ENCODE results near the gene KRT33A.
A peak's percentile ranks its signal among the peaks of the same experiment; 100 is the strongest.

Gene KRT33A

GRCh38 chr17:41333098-41333497 lies 17.5 kb downstream of the KRT33A start:
- TF ChIP-seq POU2F2 (IDR thresholded peaks at IDR 0.05; ENCODE audit: low read depth, low read length) (no peak), TAF1 (IDR thresholded peaks at IDR 0.05; ENCODE audit: low read depth, low read length) (no peak), POLR2A (IDR thresholded peaks at IDR 0.05; ENCODE audit: low read depth, low read length) (no peak)
- FAIRE-seq (no peak), DNase-seq (ENCODE audit: insufficient read length, low spot score) (no peak)

- no peak for FAIRE-seq
- DNase-seq (ENCODE audit: insufficient read length, low spot score) = no peak
- no peak for TF ChIP-seq PAX5 (IDR thresholded peaks at IDR 0.05; ENCODE audit: insufficient read depth, low read length, severe bottlenecking)
Observed at GRCh38 chr17:41332239-41332638, 18.4 kb downstream of the KRT33A start.

- DNase-seq (ENCODE audit: insufficient read length, low spot score) = no peak
- FAIRE-seq = no peak
- TF ChIP-seq SPI1 (IDR thresholded peaks at IDR 0.05; ENCODE audit: low read depth, low read length) (no peak), POLR2A (IDR thresholded peaks at IDR 0.05; ENCODE audit: low read depth, low read length) (no peak), PAX5 (IDR thresholded peaks at IDR 0.05; ENCODE audit: insufficient read depth, low read length, severe bottlenecking) (no peak), POU2F2 (IDR thresholded peaks at IDR 0.05; ENCODE audit: low read depth, low read length) (no peak), POLR2AphosphoS5 (IDR thresholded peaks at IDR 0.05; ENCODE audit: low read depth, low read length) (no peak), TAF1 (IDR thresholded peaks at IDR 0.05; ENCODE audit: low read depth, low read length) (no peak)
Observed at GRCh38 chr17:41331606-41332005, 19.0 kb downstream of the KRT33A start.

- DNase-seq (ENCODE audit: insufficient read length, low spot score) (peak; percentile 28), FAIRE-seq (no peak)
- TF ChIP-seq POLR2AphosphoS5 (IDR thresholded peaks at IDR 0.05; ENCODE audit: low read depth, low read length) = no peak
- TF ChIP-seq POU2F2 (IDR thresholded peaks at IDR 0.05; ENCODE audit: low read depth, low read length) = no peak
- TF ChIP-seq SPI1 (IDR thresholded peaks at IDR 0.05; ENCODE audit: low read depth, low read length) = no peak
- no peak for TF ChIP-seq POLR2A (IDR thresholded peaks at IDR 0.05; ENCODE audit: low read depth, low read length)
- TF ChIP-seq PAX5 (IDR thresholded peaks at IDR 0.05; ENCODE audit: insufficient read depth, low read length, severe bottlenecking) = no peak
- no peak for TF ChIP-seq TAF1 (IDR thresholded peaks at IDR 0.05; ENCODE audit: low read depth, low read length)
Observed at GRCh38 chr17:41329279-41329948, 21.2 kb downstream of the KRT33A start.

GRCh38 chr17:41328207-41328606 lies 22.4 kb downstream of the KRT33A start:
- TF ChIP-seq TAF1 (IDR thresholded peaks at IDR 0.05; ENCODE audit: low read depth, low read length) (no peak), POLR2A (IDR thresholded peaks at IDR 0.05; ENCODE audit: low read depth, low read length) (no peak), POU2F2 (IDR thresholded peaks at IDR 0.05; ENCODE audit: low read depth, low read length) (no peak), PAX5 (IDR thresholded peaks at IDR 0.05; ENCODE audit: insufficient read depth, low read length, severe bottlenecking) (no peak), POLR2AphosphoS5 (IDR thresholded peaks at IDR 0.05; ENCODE audit: low read depth, low read length) (no peak), SPI1 (IDR thresholded peaks at IDR 0.05; ENCODE audit: low read depth, low read length) (no peak)
- DNase-seq (ENCODE audit: insufficient read length, low spot score) (no peak), FAIRE-seq (no peak)

- DNase-seq (ENCODE audit: insufficient read length, low spot score) = no peak
- no peak for FAIRE-seq
- TF ChIP-seq POLR2AphosphoS5 (IDR thresholded peaks at IDR 0.05; ENCODE audit: low read depth, low read length) = no peak
- no peak for TF ChIP-seq TAF1 (IDR thresholded peaks at IDR 0.05; ENCODE audit: low read depth, low read length)
- no peak for TF ChIP-seq SPI1 (IDR thresholded peaks at IDR 0.05; ENCODE audit: low read depth, low read length)
- TF ChIP-seq POU2F2 (IDR thresholded peaks at IDR 0.05; ENCODE audit: low read depth, low read length) = no peak
- no peak for TF ChIP-seq POLR2A (IDR thresholded peaks at IDR 0.05; ENCODE audit: low read depth, low read length)
- no peak for TF ChIP-seq PAX5 (IDR thresholded peaks at IDR 0.05; ENCODE audit: insufficient read depth, low read length, severe bottlenecking)
Observed at GRCh38 chr17:41327411-41328120, 23.1 kb downstream of the KRT33A start.

- DNase-seq (ENCODE audit: insufficient read length, low spot score) (no peak), FAIRE-seq (no peak)
- TF ChIP-seq TAF1 (IDR thresholded peaks at IDR 0.05; ENCODE audit: low read depth, low read length) (no peak), POU2F2 (IDR thresholded peaks at IDR 0.05; ENCODE audit: low read depth, low read length) (no peak), POLR2AphosphoS5 (IDR thresholded peaks at IDR 0.05; ENCODE audit: low read depth, low read length) (no peak), POLR2A (IDR thresholded peaks at IDR 0.05; ENCODE audit: low read depth, low read length) (no peak), PAX5 (IDR thresholded peaks at IDR 0.05; ENCODE audit: insufficient read depth, low read length, severe bottlenecking) (no peak), SPI1 (IDR thresholded peaks at IDR 0.05; ENCODE audit: low read depth, low read length) (no peak)
Observed at GRCh38 chr17:41326173-41327145, 24.2 kb downstream of the KRT33A start.

- TF ChIP-seq POU2F2 (IDR thresholded peaks at IDR 0.05; ENCODE audit: low read depth, low read length) (no peak), SPI1 (IDR thresholded peaks at IDR 0.05; ENCODE audit: low read depth, low read length) (no peak), POLR2AphosphoS5 (IDR thresholded peaks at IDR 0.05; ENCODE audit: low read depth, low read length) (no peak), TAF1 (IDR thresholded peaks at IDR 0.05; ENCODE audit: low read depth, low read length) (no peak), POLR2A (IDR thresholded peaks at IDR 0.05; ENCODE audit: low read depth, low read length) (no peak)
- DNase-seq (ENCODE audit: insufficient read length, low spot score) (no peak), FAIRE-seq (no peak)
Observed at GRCh38 chr17:41325611-41326010, 25.0 kb downstream of the KRT33A start.

GRCh38 chr17:41325126-41325525 lies 25.5 kb downstream of the KRT33A start:
- no peak for TF ChIP-seq PAX5 (IDR thresholded peaks at IDR 0.05; ENCODE audit: insufficient read depth, low read length, severe bottlenecking)
- TF ChIP-seq SPI1 (IDR thresholded peaks at IDR 0.05; ENCODE audit: low read depth, low read length) = no peak
- TF ChIP-seq POLR2AphosphoS5 (IDR thresholded peaks at IDR 0.05; ENCODE audit: low read depth, low read length) = no peak
- TF ChIP-seq TAF1 (IDR thresholded peaks at IDR 0.05; ENCODE audit: low read depth, low read length) = no peak
- no peak for DNase-seq (ENCODE audit: insufficient read length, low spot score)
- no peak for FAIRE-seq

Measured in GM12891 (cell line).